ENCODE measurements around the gene OR13J1.
"Not testable (repeated sequence)": the region's sequence is repeated elsewhere in the genome, so short reads cannot be mapped to it uniquely, and the experiment has no call there.

The OR13J1 gene, protein sequence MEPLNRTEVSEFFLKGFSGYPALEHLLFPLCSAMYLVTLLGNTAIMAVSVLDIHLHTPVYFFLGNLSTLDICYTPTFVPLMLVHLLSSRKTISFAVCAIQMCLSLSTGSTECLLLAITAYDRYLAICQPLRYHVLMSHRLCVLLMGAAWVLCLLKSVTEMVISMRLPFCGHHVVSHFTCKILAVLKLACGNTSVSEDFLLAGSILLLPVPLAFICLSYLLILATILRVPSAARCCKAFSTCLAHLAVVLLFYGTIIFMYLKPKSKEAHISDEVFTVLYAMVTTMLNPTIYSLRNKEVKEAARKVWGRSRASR
- 0 to 0.44 (median 0) reads per million in 17 experiments for total RNA-seq

GRCh38 chr9:35870351-35870923, at the start of gene OR13J1:
Gene OR13J1 (minus strand): TSS chr9:35870401. CDS start chr9:35870401, 0 bp downstream.
- no peak for DNase-seq

- DNase-seq = no peak
Measured at GRCh38 chr9:35919212-35920008, 49.2 kb upstream of the OR13J1 start.

- no peak for DNase-seq
Measured at GRCh38 chr9:35918780-35919179, 48.6 kb upstream of the OR13J1 start.

DNA sequence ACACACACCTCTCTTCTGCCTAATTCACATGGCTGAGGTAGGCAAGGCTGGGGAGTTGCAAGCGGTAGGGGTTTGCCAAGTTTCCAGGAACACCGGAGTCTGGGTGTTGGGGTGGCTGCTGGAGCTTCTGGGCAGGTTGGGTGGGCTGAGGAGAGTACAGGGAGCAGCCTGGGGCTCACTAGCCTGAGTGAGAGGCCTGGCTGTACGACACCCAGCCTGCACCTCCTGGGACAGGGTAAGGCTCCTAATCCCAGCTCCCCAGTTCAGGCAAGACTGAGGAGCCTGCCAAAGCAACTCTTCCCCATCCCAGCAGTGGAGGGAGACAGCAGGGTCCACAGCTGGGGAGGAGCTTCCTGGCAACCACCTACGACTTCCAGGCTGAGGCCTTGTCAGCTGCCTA, 47.1 kb upstream of the OR13J1 start:
- DNase-seq = no peak

DNA sequence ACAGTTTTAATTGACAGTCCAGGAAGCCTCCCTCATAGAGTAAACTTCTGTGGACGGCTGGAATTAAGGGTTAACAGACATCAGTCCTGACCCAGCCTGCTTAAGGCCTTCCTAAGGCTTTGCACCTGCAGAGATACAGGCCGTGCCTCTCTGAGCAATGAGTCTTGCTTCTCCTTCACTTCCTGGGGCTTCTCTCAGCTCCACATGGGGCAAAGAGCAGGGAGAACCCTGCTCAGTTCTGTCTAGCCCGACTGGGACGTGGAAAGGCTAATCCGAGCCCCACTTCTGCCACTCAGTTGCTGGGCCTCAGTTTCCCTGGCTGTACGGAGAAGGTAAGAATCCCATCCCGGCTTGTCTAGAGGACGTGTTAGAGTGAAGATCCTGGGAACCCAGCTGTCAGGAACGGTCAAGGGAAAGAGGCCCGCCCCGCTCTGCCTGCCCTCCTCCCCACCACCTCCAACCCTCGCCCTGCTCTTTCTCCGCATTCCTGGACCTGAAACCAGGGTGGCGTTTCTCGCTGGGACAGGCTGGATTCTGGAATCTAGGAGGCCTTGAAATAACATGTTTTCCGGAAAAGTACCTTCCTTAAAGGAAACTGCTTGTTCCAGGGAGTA, 45.6 kb upstream of the OR13J1 start:
- DNase-seq = no peak

DNA sequence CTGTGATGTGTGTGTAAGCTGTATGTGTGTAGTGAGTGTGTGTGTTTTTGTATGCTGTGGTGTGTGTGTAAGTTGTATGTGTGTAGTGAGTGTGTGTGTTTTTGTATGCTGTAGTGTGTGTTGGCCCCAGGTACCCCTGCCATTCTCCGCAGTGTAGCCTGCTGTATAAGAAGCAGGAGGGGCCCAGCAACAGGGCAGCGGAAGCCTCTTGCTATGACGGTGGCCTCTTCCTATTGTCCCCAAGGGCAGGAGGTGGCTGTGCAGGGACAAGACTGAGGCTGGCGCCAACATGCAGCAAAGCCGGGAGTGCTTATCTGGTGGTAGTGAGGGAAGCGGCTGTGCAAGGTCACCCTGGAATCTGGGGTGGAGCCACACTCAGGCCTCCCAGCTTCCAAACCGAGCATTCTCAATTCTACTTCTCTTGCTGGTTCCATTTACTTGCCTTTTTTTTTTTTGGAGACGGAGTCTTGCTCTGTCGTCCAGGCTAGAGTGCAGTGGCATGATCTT, 44.2 kb upstream of the OR13J1 start:
- DNase-seq = peak in 3 of 4 experiments; percentile 21 to 43 (median 30)

GRCh38 chr9:35913429-35913828, 43.2 kb upstream of the OR13J1 start:
- not testable (repeated sequence) for DNase-seq

GRCh38 chr9:35912791-35913400, 42.7 kb upstream of the OR13J1 start:
- DNase-seq = no peak

GRCh38 chr9:35911690-35912089, 41.5 kb upstream of the OR13J1 start:
- no peak for DNase-seq

GRCh38 chr9:35910613-35911359, 40.6 kb upstream of the OR13J1 start:
- peak; percentile 31 to 46 (median 39) for DNase-seq

- no peak for DNase-seq
Measured at GRCh38 chr9:35909687-35910612, 39.7 kb upstream of the OR13J1 start.

GRCh38 chr9:35909274-35909673, 39.1 kb upstream of the OR13J1 start, which contains the start of gene SPAAR:
Gene SPAAR (plus strand): TSS chr9:35909490. CDS start chr9:35910464, 974 bp downstream.
- no peak for DNase-seq

GRCh38 chr9:35908504-35909125, 38.4 kb upstream of the OR13J1 start:
- no peak for DNase-seq

GRCh38 chr9:35907711-35908503, 37.7 kb upstream of the OR13J1 start:
- peak; percentile 58 to 86 (median 75) for DNase-seq

GRCh38 chr9:35906923-35907699, 36.9 kb upstream of the OR13J1 start:
- no peak for DNase-seq

DNA sequence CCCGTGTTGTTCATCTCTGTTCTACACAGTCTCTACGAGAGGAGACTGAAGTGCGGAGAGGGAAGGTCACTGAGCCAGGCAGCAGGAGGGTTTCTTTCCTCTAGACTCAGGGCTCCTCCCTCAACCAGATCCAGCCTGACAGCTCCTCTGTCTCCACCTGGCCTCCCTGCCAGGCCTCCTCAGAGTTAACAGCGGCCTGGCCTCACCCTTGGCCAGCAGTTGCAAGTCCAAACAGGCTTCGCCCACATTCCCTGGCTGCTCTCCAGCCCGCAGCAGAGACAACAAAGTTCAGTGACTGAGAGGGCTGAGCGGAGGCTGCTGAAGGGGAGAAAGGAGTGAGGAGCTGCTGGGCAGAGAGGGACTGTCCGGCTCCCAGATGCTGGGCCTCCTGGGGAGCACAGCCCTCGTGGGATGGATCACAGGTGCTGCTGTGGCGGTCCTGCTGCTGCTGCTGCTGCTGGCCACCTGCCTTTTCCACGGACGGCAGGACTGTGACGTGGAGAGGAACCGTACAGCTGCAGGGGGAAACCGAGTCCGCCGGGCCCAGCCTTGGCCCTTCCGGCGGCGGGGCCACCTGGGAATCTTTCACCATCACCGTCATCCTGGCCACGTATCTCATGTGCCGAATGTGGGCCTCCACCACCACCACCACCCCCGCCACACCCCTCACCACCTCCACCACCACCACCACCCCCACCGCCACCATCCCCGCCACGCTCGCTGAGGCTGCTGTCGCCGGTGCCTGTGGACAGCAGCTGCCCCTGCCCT, 35.9 kb upstream of the OR13J1 start, which contains the start of gene HRCT1:
Gene HRCT1 (plus strand): TSS at position 291 of the 768 bp plus-strand sequence. CDS start 86 bp downstream, at position 377.
- no peak for DNase-seq

Data from suppressor macrophage (primary cell).